Measurements from ENCODE around the gene BRD4.

BRD4 gene

GRCh38 chr19:15264061-15264932 is 68.0 kb downstream of the BRD4 start:
- DNase-seq, result peak; percentile 62 to 69

GRCh38 chr19:15263361-15263985 is 68.9 kb downstream of the BRD4 start:
- DNase-seq, result no peak

GRCh38 chr19:15262011-15262410 is 70.3 kb downstream of the BRD4 start:
- DNase-seq, result no peak

GRCh38 chr19:15260939-15261338 is 71.4 kb downstream of the BRD4 start:
- DNase-seq, result no peak

- DNase-seq, result no peak
These were observed 72.4 kb downstream of the BRD4 start for GRCh38 chr19:15259907-15260306.

- DNase-seq, result no peak
These were observed 74.6 kb downstream of the BRD4 start for GRCh38 chr19:15257782-15258181.

GRCh38 chr19:15256708-15257331 is 75.5 kb downstream of the BRD4 start:
- no peak for DNase-seq

- no peak for DNase-seq
These were observed 76.9 kb downstream of the BRD4 start for GRCh38 chr19:15255359-15255990.

- no peak for DNase-seq
These were observed 77.8 kb downstream of the BRD4 start for GRCh38 chr19:15254547-15254946.

GRCh38 chr19:15253513-15253912 is 78.8 kb downstream of the BRD4 start:
- DNase-seq, result no peak

- no peak for DNase-seq
These were observed 79.3 kb downstream of the BRD4 start for GRCh38 chr19:15253061-15253460.

GRCh38 chr19:15252398-15253018 is 79.8 kb downstream of the BRD4 start:
- DNase-seq, result no peak

- no peak for DNase-seq
These were observed 80.5 kb downstream of the BRD4 start for GRCh38 chr19:15251749-15252397.

- DNase-seq, result no peak
These were observed 81.2 kb downstream of the BRD4 start for GRCh38 chr19:15251010-15251748.

- no peak for DNase-seq
These were observed 81.7 kb downstream of the BRD4 start for GRCh38 chr19:15250640-15250993.

- DNase-seq, result no peak
These were observed 82.2 kb downstream of the BRD4 start for GRCh38 chr19:15249972-15250639.

GRCh38 chr19:15249528-15249874 is 82.8 kb downstream of the BRD4 start:
- no peak for DNase-seq

- no peak for DNase-seq
These were observed 83.5 kb downstream of the BRD4 start for GRCh38 chr19:15248648-15249527.

- no peak for DNase-seq
These were observed 84.2 kb downstream of the BRD4 start for GRCh38 chr19:15248106-15248505.
